H9 (cell line): Measurements from ENCODE around the gene TNRC18. TPM values are rescaled to one million over a fixed set of nuclear protein-coding genes. Genes with fewer than 3 reads are reported as not detected.
"Not testable (repeated sequence)": the region's sequence is repeated elsewhere in the genome, so short reads cannot be mapped to it uniquely, and the experiment has no call there.

Experiments used
- DNase-seq: peaks from one replicate; pipeline ENCODE4 v3.0.0-alpha.2; 2017
- H2AFZ ChIP-seq: one replicate; pipeline ENCODE4 v1.6.1; 2013; ENCODE audit warnings: mild to moderate bottlenecking, low read length, control low read depth, moderate library complexity
- H2AK5ac ChIP-seq: 2 replicates; pipeline ENCODE4 v1.6.1; 2013; ENCODE audit warnings: low read length, control low read depth, mixed read lengths; ENCODE audit not compliant: insufficient read length
- H2BK120ac ChIP-seq: one replicate; pipeline ENCODE4 v1.6.1; 2013; ENCODE audit warnings: low read depth, mild to moderate bottlenecking, low read length, control low read depth, inconsistent platforms; ENCODE audit not compliant: poor library complexity, severe bottlenecking
- H2BK12ac ChIP-seq: 2 replicates; pipeline ENCODE4 v1.6.1; 2013; ENCODE audit warnings: low read length, control low read depth, mixed read lengths, low read depth; ENCODE audit not compliant: insufficient read length
- H2BK15ac ChIP-seq: 2 replicates; pipeline ENCODE4 v1.6.1; 2013; ENCODE audit warnings: low read depth, low read length, control low read depth
- H2BK20ac ChIP-seq: one replicate; pipeline ENCODE4 v1.6.1; 2013; ENCODE audit warnings: low read depth, mild to moderate bottlenecking, low read length, control low read depth, inconsistent platforms; ENCODE audit not compliant: poor library complexity, severe bottlenecking
- H2BK5ac ChIP-seq: 2 replicates; pipeline ENCODE4 v1.6.1; 2013; ENCODE audit warnings: low read length, control low read depth, mixed read lengths; ENCODE audit not compliant: insufficient read length
- H3K14ac ChIP-seq: 2 replicates; pipeline ENCODE4 v1.6.1; 2013; ENCODE audit warnings: low read length, control low read depth; ENCODE audit not compliant: insufficient read depth
- H3K18ac ChIP-seq: 2 replicates; pipeline ENCODE4 v1.6.1; 2013; ENCODE audit warnings: low read depth, mild to moderate bottlenecking, mixed read lengths, low read length, control low read depth; ENCODE audit not compliant: insufficient read length
- H3K23ac ChIP-seq: 2 replicates; pipeline ENCODE4 v1.6.1; 2013; ENCODE audit warnings: low read length, control low read depth, mixed read lengths, low read depth; ENCODE audit not compliant: insufficient read length
- H3K23me2 ChIP-seq: 2 replicates; pipeline ENCODE4 v1.6.1; 2013; ENCODE audit warnings: low read depth, mild to moderate bottlenecking, mixed read lengths, low read length, control low read depth; ENCODE audit not compliant: insufficient read length, poor library complexity, severe bottlenecking
- H3K27ac ChIP-seq: 2 replicates; pipeline ENCODE4 v1.5.1; 2013; ENCODE audit warnings: low read length, control low read depth, mixed read lengths, low read depth; ENCODE audit not compliant: insufficient read length
- H3K27me3 ChIP-seq: 2 replicates; pipeline ENCODE4 v1.6.1; 2013; ENCODE audit warnings: low read length, control low read depth, inconsistent platforms; ENCODE audit not compliant: insufficient read depth
- H3K4ac ChIP-seq: 2 replicates; pipeline ENCODE4 v1.6.1; 2013; ENCODE audit warnings: low read depth, mild to moderate bottlenecking, control low read depth, inconsistent platforms, low read length, moderate library complexity
- H3K4me1 ChIP-seq: 2 replicates; pipeline ENCODE4 v1.6.1; 2013; ENCODE audit warnings: low read length, control low read depth, inconsistent platforms; ENCODE audit not compliant: insufficient read depth
- H3K4me2 ChIP-seq: 2 replicates; pipeline ENCODE4 v1.6.1; 2013; ENCODE audit warnings: low read length, control low read depth, mixed read lengths; ENCODE audit not compliant: insufficient read length, insufficient read depth
- H3K56ac ChIP-seq: 2 replicates; pipeline ENCODE4 v1.6.1; 2013; ENCODE audit warnings: low read depth, mild to moderate bottlenecking, mixed read lengths, low read length, control low read depth; ENCODE audit not compliant: insufficient read length
- H3K79me1 ChIP-seq: 2 replicates; pipeline ENCODE4 v1.6.1; 2013; ENCODE audit warnings: low read depth, mild to moderate bottlenecking, moderate library complexity, low read length, control low read depth, inconsistent platforms; ENCODE audit not compliant: insufficient read depth, poor library complexity, severe bottlenecking
- H3K79me2 ChIP-seq: 2 replicates; pipeline ENCODE4 v1.6.1; 2013; ENCODE audit warnings: low read length, control low read depth, inconsistent platforms; ENCODE audit not compliant: insufficient read depth
- H3K9ac ChIP-seq: 2 replicates; pipeline ENCODE4 v1.6.1; 2013; ENCODE audit warnings: low read length, control low read depth, mixed read lengths; ENCODE audit not compliant: insufficient read length; ENCODE audit errors: extremely low read depth
- H3K9me3 ChIP-seq: one replicate; pipeline ENCODE4 v1.6.1; 2013; ENCODE audit warnings: low read depth, low read length, inconsistent platforms; ENCODE audit not compliant: control insufficient read depth
- H3T11ph ChIP-seq: one replicate; pipeline ENCODE4 v1.6.1; 2013; ENCODE audit warnings: mild to moderate bottlenecking, low read length, control low read depth, inconsistent platforms
- H4K20me1 ChIP-seq: one replicate; pipeline ENCODE4 v1.6.1; 2013; ENCODE audit not compliant: control insufficient read depth, insufficient read length, insufficient read depth
- H4K5ac ChIP-seq: 2 replicates; pipeline ENCODE4 v1.6.1; 2013; ENCODE audit warnings: low read depth, mild to moderate bottlenecking, mixed read lengths, low read length, control low read depth; ENCODE audit not compliant: insufficient read length
- H4K8ac ChIP-seq: replicated peaks from 2 replicates; pipeline ENCODE4 v1.6.1; 2013; ENCODE audit warnings: low read length, control low read depth, mixed read lengths, low read depth; ENCODE audit not compliant: insufficient read length
- H4K91ac ChIP-seq: 2 replicates; pipeline ENCODE4 v1.6.1; 2013; ENCODE audit warnings: low read depth, mild to moderate bottlenecking, moderate library complexity, mixed read lengths, low read length, control low read depth; ENCODE audit not compliant: insufficient read length
- H3K27ac Mint-ChIP-seq, 3 experiments: 2 replicates in 2 of 3; 3 replicates in 1 of 3; pipeline ENCODE4 v1.8.0; 2020 to 2021; ENCODE audit warnings: mixed read lengths in 3 of 3, mild to moderate bottlenecking in 1 of 3, moderate library complexity in 1 of 3
- H3K27me3 Mint-ChIP-seq: 2 replicates; pipeline ENCODE4 v1.8.0; 2021; ENCODE audit warnings: low read depth, mild to moderate bottlenecking, moderate library complexity, mixed read lengths
- H3K36me3 Mint-ChIP-seq, 3 experiments: 2 replicates in 2 of 3; 3 replicates in 1 of 3; pipeline ENCODE4 v1.8.0; 2020 to 2021; ENCODE audit warnings: low read depth in 3 of 3, mixed read lengths in 3 of 3; ENCODE audit not compliant: insufficient read depth in 1 of 3
- H3K4me1 Mint-ChIP-seq, 2 experiments: 2 replicates each; pipeline ENCODE4 v1.8.0; 2020; ENCODE audit warnings: mixed read lengths in 2 of 2
- H3K4me3 Mint-ChIP-seq, 2 experiments: 2 replicates in 1 of 2; 3 replicates in 1 of 2; pipeline ENCODE4 v1.8.0; 2020 to 2021; ENCODE audit warnings: mild to moderate bottlenecking in 2 of 2, mixed read lengths in 2 of 2, moderate library complexity in 1 of 2
- H3K9me3 Mint-ChIP-seq, 2 experiments: 2 replicates in 1 of 2; 3 replicates in 1 of 2; pipeline ENCODE4 v1.8.0; 2020; ENCODE audit warnings: mild to moderate bottlenecking in 2 of 2, mixed read lengths in 2 of 2, moderate library complexity in 1 of 2
- CTCF ChIP-seq: fragments of 200-600 bp; sonication (generic); conservative IDR thresholded peaks from 3 replicates; pipeline ENCODE4 v1.8.0; 2021; ENCODE audit warnings: antibody characterized with exemption, mild to moderate bottlenecking
- WGBS: extraction: QIAGEN DNeasy Blood & Tissue Kit; methylation state at CpG from one replicate; pipeline ENCODE4 v1.1.7; 2013; ENCODE audit warnings: missing lambda C conversion rate, low lambda C conversion rate, mixed read lengths; ENCODE audit not compliant: insufficient read length; ENCODE audit errors: extremely low coverage; 5-methylcytosine and 5-hydroxymethylcytosine counted together
- total RNA-seq: library from RNA; stranded (reverse); gene quantifications from 2 replicates; pipeline ENCODE4 v1.2.1, GENCODE V29; 2021

TNRC18 gene
- total RNA-seq, 1 experiment from 2014 or later = 21.2 TPM

- Histone ChIP-seq H4K91ac (no peak within 1 kb of the TSS), H3K23ac (no peak within 1 kb of the TSS), H2BK5ac (no peak within 1 kb of the TSS), H2AFZ (no peak within 1 kb of the TSS), H3K27me3 (peaks cover 2% of the 10 kb centered on the region; the same call in 1 of the 2 replicates), H2BK15ac (no peak within 1 kb of the TSS), H2BK20ac (no peak within 1 kb of the TSS), H4K8ac (no peak within 1 kb of the TSS), H2AK5ac (no peak within 1 kb of the TSS), H3K56ac (no peak within 1 kb of the TSS), H3K23me2 (no peaks in the 10 kb centered on the region), H3K18ac (no peak within 1 kb of the TSS), H3K4me1 (no peaks in the 10 kb centered on the region), H4K20me1 (no peaks in the 10 kb centered on the region), H3K27ac (no peak within 1 kb of the TSS), H3K4ac (no peak within 1 kb of the TSS), H2BK12ac (no peak within 1 kb of the TSS), H3K79me1 (no peaks in the 10 kb centered on the region), H3K9ac (no peak within 1 kb of the TSS), H3K79me2 (no peaks in the 10 kb centered on the region), H4K5ac (no peak within 1 kb of the TSS), H3T11ph (no peak within 1 kb of the TSS), H2BK120ac (no peak within 1 kb of the TSS), H3K4me2 (peak within 1 kb of the TSS; percentile 43), H3K14ac (no peak within 1 kb of the TSS), H3K9me3 (no peaks in the 10 kb centered on the region)
- Mint-ChIP-seq H3K36me3 (no peaks in the 10 kb centered on the region), H3K27me3 (peaks cover 43% of the 10 kb centered on the region), H3K27ac (no peak within 1 kb of the TSS), H3K4me3 (peak within 1 kb of the TSS; percentile 53 to 71; a peak in 4 of 5 replicates), H3K4me1 (peaks cover 0 to 19% of the 10 kb centered on the region in 2 experiments; a peak in 2 of 4 replicates), H3K9me3 (no peaks in the 10 kb centered on the region)
- no peak for TF ChIP-seq CTCF
- DNase-seq = no peak
- no CpG with 5 or more reads among the region's 69 CpGs for WGBS
Observed at GRCh38 chr7:5282543-5283316, 140.9 kb downstream of the TNRC18 start, which contains the start of gene SLC29A4. Gene SLC29A4, plus strand, starts transcription at chr7:5282943. Its CDS starts 4,874 bp downstream, at chr7:5287817.

GRCh38 chr7:5281598-5282500 lies 141.8 kb downstream of the TNRC18 start:
- H3K18ac ChIP-seq, H3K9me3 ChIP-seq, H3T11ph ChIP-seq, H3K4me2 ChIP-seq, H2BK120ac ChIP-seq, H3K9me3 Mint-ChIP-seq, H2AK5ac ChIP-seq, H3K79me1 ChIP-seq, H3K14ac ChIP-seq, H2BK20ac ChIP-seq, H4K20me1 ChIP-seq, H3K23ac ChIP-seq, H3K4me1 ChIP-seq, H2BK5ac ChIP-seq, H3K4ac ChIP-seq, H2BK15ac ChIP-seq, H4K8ac ChIP-seq, H4K5ac ChIP-seq, H3K79me2 ChIP-seq, H3K27ac Mint-ChIP-seq, H4K91ac ChIP-seq, H3K27me3 ChIP-seq, H2BK12ac ChIP-seq, H3K56ac ChIP-seq, H3K36me3 Mint-ChIP-seq, H2AFZ ChIP-seq, H3K9ac ChIP-seq, H3K27ac ChIP-seq, H3K23me2 ChIP-seq: not testable (repeated sequence)
- H3K4me1 Mint-ChIP-seq = peaks cover 0 to 19% of the 10 kb centered on the region in 2 experiments; a peak in 2 of 4 replicates
- peak overlapping the region; percentile 53 to 68; a peak in 4 of 5 replicates for H3K4me3 Mint-ChIP-seq
- DNase-seq = peak; percentile 50
- WGBS = no CpG with 5 or more reads among the region's 19 CpGs
- peaks cover 43% of the 10 kb centered on the region for H3K27me3 Mint-ChIP-seq
